GM18526 (cell line): ENCODE results near the gene TAF7L.

ENCODE experiments used
- POLR2A ChIP-seq: IDR thresholded peaks from 3 replicates; pipeline ENCODE4 v1.6.1; 2011; ENCODE audit not compliant: insufficient read length; ENCODE audit errors: extremely low read depth

Gene TAF7L, protein sequence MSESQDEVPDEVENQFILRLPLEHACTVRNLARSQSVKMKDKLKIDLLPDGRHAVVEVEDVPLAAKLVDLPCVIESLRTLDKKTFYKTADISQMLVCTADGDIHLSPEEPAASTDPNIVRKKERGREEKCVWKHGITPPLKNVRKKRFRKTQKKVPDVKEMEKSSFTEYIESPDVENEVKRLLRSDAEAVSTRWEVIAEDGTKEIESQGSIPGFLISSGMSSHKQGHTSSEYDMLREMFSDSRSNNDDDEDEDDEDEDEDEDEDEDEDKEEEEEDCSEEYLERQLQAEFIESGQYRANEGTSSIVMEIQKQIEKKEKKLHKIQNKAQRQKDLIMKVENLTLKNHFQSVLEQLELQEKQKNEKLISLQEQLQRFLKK

DNA sequence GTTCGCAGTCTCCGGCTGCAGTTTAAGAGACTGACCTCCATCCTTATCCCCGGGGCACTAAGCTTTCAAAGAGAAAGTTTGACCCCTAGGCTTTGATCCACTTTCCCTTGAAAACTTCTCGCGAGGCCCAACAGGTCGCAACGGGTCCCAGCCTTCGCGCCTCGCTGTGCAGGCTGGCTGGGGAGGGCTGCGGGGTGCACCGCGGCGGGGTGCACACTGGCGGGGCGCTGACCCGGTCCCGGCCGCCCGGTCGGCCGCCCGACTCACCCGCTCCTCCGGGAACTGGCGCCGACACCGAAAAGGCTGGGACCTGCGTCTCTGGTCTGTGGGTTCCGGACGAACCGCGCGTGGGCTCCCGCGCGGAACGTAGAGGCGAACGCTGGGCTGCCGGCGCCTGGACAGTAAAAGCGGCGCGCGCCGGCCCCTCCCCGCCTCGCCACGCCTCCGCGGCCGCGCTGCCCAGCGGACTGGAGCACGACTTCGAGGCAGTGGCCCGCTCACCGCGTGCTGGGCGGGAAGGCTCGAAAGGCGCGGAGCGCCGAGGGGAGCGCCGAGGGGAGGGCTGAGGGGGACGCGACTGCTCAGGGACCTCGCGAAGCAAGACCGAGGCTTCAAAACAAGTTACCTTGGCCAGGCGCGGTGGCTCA is at the start of gene TAF7L:
Gene TAF7L, minus strand, starts transcription at position 378 of the 647 bp plus-strand sequence. CDS start 3,791 bp downstream, outside the sequence.
- no peak for TF ChIP-seq POLR2A

DNA sequence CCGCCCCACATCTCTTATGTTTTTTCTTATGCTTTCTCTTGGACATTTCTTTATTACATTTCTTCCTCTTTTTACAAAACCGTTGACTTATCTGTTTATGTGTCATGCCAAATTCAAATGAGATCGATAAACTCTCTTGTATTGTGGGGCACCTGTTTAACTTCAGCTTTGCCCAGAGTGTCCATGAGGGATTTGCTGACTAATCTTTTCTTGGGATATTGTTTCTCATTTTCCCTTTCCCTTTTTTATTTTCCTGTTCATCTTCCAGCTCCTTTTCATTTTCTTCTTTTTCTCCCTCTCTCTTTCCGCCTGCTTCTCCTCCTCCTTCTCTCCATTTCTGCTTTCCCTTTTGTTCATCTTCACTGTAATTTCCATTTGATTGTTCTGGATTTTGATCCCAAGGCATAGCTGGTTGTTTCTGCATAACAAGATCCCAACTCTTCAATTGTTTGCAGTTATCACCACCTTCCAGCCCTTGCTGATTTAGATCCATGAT is 46.7 kb upstream of the TAF7L start:
- no peak for TF ChIP-seq POLR2A

GRCh38 chrX:101303790-101304189 is 12.7 kb upstream of the TAF7L start:
- TF ChIP-seq POLR2A: no peak

GRCh38 chrX:101287402-101287801 is 3.7 kb downstream of the TAF7L start:
- TF ChIP-seq POLR2A: no peak

DNA sequence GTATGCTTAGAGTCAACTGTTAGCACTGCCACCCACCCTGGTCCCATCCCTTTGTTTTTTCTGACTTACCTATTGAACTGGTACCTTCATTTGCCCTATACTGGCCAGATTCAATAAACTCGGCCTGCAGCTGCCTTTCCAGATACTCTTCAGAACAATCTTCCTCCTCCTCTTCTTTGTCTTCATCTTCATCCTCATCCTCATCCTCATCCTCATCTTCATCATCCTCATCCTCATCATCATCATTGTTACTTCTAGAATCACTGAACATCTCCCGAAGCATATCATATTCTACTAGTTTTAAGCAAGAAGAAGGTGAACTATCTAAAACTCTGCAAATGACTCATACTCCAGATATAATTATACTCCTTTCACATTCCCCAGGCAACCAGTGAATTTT is 14.9 kb downstream of the TAF7L start:
- no peak for TF ChIP-seq POLR2A

DNA sequence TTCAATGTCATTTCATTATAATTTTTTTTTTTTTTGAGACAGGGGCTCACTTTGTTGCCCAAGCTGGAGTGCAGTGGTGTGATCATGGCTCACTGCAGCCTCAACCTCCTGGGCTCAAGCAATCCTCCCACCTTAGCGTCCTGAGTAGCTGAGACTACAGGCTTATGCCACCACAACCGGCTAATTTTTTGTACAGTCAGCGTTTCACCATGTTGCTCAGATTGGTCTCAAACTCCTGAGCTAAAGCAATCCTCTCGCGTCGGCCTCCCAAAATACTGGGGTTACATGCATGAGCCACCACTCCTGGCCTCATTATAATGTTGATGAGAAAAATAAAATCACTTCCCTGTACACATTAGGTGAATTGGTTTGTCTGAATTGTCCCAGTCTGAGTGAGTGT is 16.9 kb downstream of the TAF7L start:
- TF ChIP-seq POLR2A: no peak

DNA sequence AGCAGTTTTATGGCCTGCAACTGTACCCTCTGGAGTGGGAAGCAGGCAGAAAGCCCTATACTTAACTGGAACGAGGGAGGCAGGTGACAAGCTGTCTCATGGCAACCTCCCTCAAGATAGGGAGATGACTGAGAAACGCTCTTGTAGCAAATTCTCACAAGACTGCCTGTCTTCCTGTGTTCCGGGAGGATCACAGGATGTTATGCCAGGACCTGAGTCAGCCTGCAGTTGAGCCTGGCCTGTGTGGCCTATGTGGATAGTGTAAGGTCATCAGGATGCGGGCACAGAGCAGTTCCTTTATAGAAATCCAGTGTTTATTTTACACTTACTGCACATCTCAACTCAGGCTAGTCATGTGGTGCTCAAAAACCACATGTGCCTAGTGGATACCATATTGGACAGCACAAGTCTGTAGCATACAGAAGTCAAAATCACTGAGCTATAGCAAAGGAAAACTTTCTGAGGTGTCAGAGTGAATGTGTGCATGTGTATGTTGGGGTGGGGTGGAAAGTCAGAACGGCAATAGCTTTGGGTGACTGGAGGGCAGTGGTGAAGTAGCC is 25.2 kb downstream of the TAF7L start:
- no peak for TF ChIP-seq POLR2A

DNA sequence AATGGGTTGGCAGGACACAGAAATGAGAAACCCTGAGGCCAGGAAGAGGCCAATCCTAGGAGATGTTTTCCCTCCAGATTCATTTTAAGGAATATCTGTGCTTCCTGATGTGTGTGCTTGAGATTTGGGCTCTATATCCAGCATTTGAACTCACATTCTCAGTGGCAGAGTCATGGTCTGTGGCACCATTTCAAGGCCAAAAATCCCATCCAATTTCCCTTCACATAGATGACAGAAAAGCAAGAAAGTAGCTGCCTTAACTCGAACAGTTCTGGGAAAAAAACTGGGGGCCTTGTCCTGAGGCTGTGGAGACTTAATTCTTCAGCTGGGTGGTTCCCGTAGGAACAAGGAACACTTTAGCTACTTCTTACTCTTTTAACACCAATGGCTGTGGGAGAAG is 27.4 kb downstream of the TAF7L start:
- TF ChIP-seq POLR2A: no peak

GRCh38 chrX:101262590-101262989 is 28.5 kb downstream of the TAF7L start:
- no peak for TF ChIP-seq POLR2A

GRCh38 chrX:101260435-101260834 is 30.7 kb downstream of the TAF7L start:
- TF ChIP-seq POLR2A: no peak

GRCh38 chrX:101258259-101258581 is 32.9 kb downstream of the TAF7L start:
- TF ChIP-seq POLR2A: no peak

DNA sequence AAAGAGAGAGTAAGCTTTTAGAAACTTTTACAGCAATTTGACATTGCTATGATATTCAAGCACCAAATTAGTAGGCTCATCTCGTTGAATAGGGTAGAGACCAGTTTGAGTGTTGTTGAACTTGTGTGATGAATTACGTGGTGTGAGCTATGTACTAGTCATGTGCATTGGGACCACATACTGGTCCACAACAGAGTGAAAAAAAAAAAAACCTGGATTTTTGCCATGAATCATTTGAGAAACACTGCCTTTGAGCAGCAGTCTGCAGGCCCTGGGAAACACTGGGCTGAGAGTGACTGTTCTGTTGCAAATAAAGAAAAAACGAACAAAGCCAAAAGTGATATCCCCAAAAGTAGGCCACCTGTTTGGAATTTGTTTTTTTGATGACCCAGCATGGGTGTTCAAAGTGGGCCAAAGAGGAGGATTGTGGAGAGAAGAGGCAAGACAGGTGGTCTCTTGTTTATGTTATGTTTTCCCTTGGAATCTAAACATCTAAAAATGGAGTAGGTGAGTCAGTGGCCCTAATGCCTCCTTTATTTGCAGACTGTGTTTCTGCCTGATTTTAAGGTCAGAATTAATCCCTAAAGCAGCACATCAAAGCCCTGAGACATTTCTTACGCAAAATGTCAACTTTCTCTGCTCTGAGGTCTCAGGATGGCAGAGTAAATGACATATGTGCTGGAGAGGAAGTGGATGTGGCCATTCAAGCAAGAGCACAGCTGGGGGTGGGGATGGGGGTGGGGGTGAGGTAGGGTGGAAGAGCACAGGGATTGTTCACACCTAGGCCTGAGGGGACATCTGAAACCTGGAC is 33.5 kb downstream of the TAF7L start:
- TF ChIP-seq POLR2A: no peak

DNA sequence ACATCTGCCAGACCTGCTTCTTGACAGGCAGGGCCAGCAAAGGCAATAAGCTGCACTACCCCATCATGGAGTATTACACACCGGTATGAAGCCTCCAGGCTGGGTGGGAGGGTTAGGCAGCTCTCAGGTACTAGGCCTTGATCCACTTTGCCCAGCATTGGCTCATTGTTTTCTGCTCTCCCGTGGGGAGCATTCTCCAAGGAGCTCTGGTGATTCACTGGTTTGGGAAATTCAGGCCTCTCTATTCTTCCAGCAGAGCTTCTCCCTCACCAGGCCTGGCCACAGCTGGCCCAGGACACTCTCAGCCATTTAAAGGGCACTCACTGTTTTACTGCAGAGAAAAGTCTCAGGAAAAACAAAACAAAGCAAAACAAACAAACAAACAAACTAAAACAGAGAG is 38.5 kb downstream of the TAF7L start:
- TF ChIP-seq POLR2A: no peak

GRCh38 chrX:101241531-101241930 is 49.6 kb downstream of the TAF7L start:
- TF ChIP-seq POLR2A: no peak

DNA sequence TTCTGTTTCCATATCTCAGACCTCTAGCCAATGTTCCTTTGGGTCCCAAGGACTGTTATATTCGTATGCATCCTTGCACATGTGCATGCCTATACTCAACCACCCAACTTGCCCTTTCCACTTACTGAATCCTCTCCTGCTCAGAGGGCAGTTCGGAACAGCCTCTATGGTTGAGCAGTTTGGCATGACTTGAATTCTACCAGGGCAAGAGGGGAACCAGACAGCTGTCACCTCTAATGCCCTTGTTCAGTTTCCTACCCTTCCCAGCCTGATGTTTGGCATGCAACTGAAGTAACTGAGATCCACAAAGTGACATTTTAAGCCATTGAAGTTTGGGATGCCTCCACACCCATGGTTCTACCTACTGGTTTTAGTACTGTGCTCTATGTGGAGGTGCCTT is 54.1 kb downstream of the TAF7L start:
- TF ChIP-seq POLR2A: no peak
